Stimulated activated CD4-positive, alpha-beta T cell treated with anti-CD3 and anti-CD28 coated beads, Interleukin-4, amount 100 ng/mL, for 1 hour (primary cell): Measurements from ENCODE around the gene FBXW2.
"Not testable (repeated sequence)": the region's sequence is repeated elsewhere in the genome, so short reads cannot be mapped to it uniquely, and the experiment has no call there.

Source experiments
- DNase-seq: peaks from one replicate; pipeline ENCODE4 v3.0.0-alpha.2; 2020

Gene FBXW2

GRCh38 chr9:120792898-120793765 is at the start of gene FBXW2:
Gene FBXW2, minus strand, starts transcription at chr9:120793416. Its CDS starts 5,158 bp downstream, at chr9:120788258.
- peak; percentile 88 for DNase-seq

DNA sequence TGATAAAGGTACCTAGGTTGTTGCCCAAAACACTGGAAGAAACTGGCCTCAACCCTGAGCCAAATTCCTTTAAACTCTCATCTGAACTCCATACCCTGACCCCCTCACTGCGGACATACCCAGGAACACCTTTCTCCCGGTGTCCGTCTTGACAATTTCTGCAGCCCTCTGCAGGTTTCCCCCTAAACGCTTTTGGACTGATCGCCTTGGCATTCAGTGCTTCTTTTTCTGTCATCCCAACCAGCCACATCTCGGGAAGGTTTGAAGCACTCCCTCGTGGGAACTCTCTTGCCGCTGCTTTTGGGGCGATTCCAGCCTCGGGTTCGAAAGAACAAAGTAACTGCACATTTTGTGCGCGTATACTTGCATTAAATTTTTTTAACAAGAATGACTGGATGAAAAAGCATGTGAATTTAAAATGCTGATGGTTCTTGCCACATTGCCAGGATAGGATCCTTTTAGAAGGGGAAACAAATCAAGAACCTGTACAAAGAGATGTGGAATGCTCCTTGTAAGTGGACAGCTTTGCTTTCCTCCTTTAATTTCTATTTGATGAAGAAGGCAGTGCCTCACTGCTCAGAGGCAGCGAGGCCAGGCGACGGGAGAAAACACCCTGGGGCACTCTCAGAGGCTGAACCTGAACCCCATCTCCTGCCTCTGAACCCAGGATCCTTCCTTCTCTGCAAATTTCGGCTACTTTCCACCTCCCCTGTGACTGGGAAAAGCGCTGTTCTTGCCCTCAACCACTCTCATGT is 48.9 kb upstream of the FBXW2 start:
- DNase-seq = peak; percentile 19

DNA sequence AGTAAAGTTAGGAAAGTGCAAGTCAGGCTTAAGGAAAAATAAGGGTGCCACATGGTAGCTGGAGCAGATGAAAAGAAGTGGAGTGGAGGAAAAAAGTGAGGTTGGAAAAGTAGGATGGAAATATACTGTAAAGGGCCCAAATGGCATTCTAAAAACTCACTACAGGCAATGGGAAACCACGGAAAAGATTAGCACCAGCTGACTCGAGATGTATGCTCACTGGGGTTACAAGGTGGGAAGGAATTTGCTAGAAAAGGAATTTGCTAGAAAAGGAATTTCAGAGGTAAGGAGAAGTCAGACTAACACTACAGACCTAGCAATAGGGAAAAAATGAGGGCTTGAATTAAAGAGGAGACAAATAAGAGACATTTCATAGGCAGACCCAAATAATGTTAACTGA is 45.9 kb upstream of the FBXW2 start:
- DNase-seq = no peak

- DNase-seq = no peak
These were observed 44.7 kb upstream of the FBXW2 start for GRCh38 chr9:120837921-120838320.

GRCh38 chr9:120833325-120833724 is 40.1 kb upstream of the FBXW2 start:
- DNase-seq = no peak

GRCh38 chr9:120832807-120833206 is 39.6 kb upstream of the FBXW2 start:
- DNase-seq = no peak

DNA sequence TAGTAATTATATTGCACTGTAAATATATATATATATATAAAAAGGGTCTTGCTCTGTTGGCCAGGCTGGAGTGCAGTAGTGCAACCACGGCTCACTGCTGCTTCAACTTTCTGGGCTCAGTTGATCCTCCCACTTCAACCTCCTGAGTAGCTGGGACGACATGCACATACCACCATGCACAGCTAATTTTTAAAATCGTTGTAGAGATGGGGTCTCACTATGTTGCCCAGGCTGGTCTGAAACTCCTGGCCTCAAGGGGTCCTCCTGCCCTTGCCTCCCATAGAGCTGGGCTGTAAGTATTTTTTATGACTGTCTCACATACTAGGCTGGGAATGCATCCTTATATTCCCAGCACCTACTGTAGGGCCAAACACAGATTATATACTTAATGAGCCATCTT is 37.6 kb upstream of the FBXW2 start:
- DNase-seq = no peak

DNA sequence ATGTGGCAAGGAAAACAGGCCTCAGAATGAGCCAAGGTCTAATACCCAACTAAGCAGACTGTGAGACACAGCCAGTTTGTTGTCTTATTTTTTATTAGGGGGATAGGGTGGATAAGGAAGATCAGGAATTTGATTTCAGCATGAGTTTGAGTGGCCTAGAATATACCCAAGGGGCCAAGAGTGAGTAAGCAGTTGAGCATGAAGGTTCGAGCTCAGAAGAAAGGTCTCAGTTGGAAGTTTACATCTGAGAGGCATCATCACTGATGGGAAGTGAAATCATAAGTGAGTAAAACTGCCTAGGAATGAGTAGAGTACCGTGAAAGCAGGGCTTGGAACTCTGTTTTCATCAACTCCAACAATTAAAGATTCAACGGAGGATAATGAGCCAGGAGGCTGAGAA is 36.9 kb upstream of the FBXW2 start:
- no peak for DNase-seq

DNA sequence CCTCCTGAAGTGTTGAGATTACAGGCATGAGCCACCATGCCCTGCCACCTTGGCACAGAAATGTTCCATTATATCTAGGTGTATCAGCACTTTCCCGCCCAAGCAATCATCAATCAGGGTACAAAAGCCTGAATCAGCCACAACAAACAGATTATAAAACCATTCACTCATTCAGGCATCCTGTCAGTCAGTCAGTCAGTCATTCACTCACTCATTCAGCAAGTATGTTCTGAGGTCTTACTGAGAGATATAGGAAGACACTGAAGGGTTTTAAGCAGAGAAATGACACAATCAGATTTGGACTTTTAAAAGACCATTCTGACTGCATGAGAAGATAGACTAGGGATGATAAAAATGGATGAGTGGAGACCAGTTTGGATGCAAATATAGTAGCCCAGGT is 36.4 kb upstream of the FBXW2 start:
- DNase-seq = no peak

DNA sequence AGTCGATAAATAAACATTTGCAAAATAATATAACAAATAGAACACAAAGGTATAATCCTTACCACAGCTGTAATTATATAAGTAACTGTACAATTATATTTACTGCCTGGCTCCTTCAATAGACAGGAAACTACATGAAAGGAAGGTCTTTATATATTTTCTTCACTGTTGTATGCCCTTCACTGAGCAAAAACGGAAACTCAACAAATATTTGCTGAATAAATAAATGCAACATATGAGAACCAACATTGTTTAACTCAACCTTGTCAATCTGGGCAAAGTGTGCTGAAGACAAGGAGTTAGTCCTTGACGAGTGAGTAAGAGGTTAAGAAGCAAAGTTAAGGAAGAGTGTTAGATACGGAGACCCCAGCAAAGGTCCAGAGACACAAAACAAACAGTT is 26.9 kb upstream of the FBXW2 start:
- DNase-seq = no peak

- no peak for DNase-seq
These were observed 25.4 kb upstream of the FBXW2 start for GRCh38 chr9:120818595-120818994.

- no peak for DNase-seq
These were observed 21.9 kb upstream of the FBXW2 start for GRCh38 chr9:120815075-120815474.

DNA sequence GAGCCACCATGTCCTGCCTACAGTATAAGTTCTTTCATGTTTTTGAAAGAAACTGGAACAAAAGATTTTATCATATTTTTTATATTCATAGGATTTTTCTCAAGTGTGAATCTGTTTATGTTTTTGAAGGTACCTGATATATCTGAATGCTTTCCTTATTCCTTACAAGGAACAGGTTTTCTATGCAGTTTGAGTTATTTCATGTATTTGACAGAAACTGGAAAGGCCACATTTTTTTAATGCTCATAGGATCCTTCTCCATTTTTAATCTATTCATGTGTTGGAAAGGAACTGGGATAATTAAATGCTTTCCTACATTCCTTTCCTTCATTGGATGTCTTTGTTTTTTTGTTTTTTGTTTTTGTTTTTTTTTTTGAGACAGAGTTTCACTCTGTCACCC is 15.7 kb upstream of the FBXW2 start:
- no peak for DNase-seq

- DNase-seq = no peak
These were observed 14.6 kb upstream of the FBXW2 start for GRCh38 chr9:120807607-120808379.

GRCh38 chr9:120804784-120805363 is 11.7 kb upstream of the FBXW2 start:
- DNase-seq = not testable (repeated sequence)

- DNase-seq = no peak
These were observed 8.2 kb upstream of the FBXW2 start for GRCh38 chr9:120801441-120801840.

DNA sequence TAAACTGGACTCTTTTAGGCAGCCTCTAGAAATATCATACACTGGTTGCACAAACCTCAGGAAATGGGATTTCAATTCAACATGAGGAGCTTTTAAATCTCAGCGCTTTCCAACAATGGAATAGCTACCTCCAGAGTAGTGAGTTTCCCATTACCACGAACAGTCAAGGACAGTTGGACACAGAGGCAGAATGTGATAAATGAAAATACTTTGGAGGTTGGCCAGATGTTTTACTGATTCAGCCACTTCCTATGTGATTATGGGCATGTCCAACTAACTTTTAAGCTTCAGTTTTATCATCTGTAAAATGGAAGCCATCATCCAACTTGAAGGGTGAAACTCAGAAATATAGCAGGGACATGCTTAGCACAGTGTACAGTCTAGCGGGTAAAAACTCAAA is 2.1 kb downstream of the FBXW2 start:
- DNase-seq = no peak

DNA sequence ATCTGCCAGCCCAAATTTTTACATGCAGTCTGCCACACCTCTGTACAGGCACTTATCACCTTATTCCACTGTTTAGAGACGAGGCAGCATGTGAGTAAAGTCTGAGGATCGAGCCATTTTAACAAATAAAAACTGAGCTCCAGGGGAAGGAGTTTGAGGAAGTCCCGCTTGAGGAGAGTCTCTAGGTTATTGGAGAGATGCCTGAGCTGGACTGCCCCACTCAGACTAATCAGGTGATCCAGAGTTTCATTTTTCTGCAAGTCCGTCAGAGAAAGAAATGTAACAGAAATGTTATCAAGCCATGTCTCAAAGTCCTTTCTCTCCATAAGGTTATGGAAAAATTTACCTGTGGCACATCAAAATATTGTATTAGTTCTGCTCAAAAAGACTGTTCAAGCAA is 5.3 kb downstream of the FBXW2 start:
- DNase-seq = no peak

DNA sequence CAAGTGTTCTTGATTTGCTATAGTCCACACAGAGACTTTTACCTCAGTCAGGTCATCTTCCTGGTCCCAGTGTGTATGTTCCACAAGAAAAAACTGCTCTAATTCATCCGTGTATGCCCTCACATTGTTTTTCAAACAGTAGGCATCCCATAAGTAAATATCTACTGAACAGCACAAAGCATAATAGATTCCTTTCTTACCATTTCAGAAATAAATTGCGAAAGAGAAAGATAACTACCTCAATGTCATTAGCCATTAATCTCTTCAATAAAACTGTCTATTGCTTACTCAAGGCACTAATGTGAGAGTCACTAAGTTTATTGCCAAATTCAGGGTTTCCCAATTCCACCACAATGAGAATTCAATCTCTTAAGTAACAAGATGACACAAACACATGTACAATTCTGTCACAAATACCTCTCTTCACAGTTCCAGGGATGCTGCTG is 9.6 kb downstream of the FBXW2 start:
- DNase-seq = no peak

- DNase-seq = no peak
These were observed 12.0 kb downstream of the FBXW2 start for GRCh38 chr9:120781236-120781635.

- DNase-seq = no peak
These were observed 12.8 kb downstream of the FBXW2 start for GRCh38 chr9:120780367-120780766.

- DNase-seq = no peak
These were observed 14.0 kb downstream of the FBXW2 start for GRCh38 chr9:120779227-120779626.

GRCh38 chr9:120778758-120779157 is 14.5 kb downstream of the FBXW2 start:
- no peak for DNase-seq
